ENCODE measurements around the gene TPST2. TPM values are rescaled to one million over a fixed set of nuclear protein-coding genes. Genes with fewer than 3 reads are reported as not detected.

The TPST2 gene
- total RNA-seq (10 to 100 TPM; 30.5 to 55.2 (median 36.9) TPM), polyA plus RNA-seq (27.6 TPM)
- long read RNA-seq, donor 1, full-length matches to known transcripts, result 147 of 176 reads
- long read RNA-seq, donor 1, partial matches to known transcripts, result 14 of 176 reads
- long read RNA-seq, donor 1, other reads (novel, unspliced or antisense), result 15 of 176 reads
- long read RNA-seq, donor 2, full-length matches to known transcripts, result 46 of 54 reads
- long read RNA-seq, donor 2, partial matches to known transcripts, result 4 of 54 reads
- long read RNA-seq, donor 2, other reads (novel, unspliced or antisense), result 4 of 54 reads
- long read RNA-seq, donor 3, full-length matches to known transcripts, result 390 of 482 reads
- long read RNA-seq, donor 3, partial matches to known transcripts, result 42 of 482 reads
- long read RNA-seq, donor 3, other reads (novel, unspliced or antisense), result 50 of 482 reads
- long read RNA-seq, donor 4, full-length matches to known transcripts, result 68 of 84 reads
- long read RNA-seq, donor 4, partial matches to known transcripts, result 2 of 84 reads
- long read RNA-seq, donor 4, other reads (novel, unspliced or antisense), result 14 of 84 reads

GRCh38 chr22:26589845-26590736 is at the start of gene TPST2:
Gene TPST2, minus strand, starts transcription at chr22:26590132. Its CDS starts 48,502 bp downstream, at chr22:26541630.
- peaks cover 7% of the 10 kb centered on the region for H3K4me1 ChIP-seq (ENCODE audit: control insufficient read depth, insufficient read depth, low read length)
- WGBS, result under 1% methylated on average over 72 of the region's 72 CpGs

DNA sequence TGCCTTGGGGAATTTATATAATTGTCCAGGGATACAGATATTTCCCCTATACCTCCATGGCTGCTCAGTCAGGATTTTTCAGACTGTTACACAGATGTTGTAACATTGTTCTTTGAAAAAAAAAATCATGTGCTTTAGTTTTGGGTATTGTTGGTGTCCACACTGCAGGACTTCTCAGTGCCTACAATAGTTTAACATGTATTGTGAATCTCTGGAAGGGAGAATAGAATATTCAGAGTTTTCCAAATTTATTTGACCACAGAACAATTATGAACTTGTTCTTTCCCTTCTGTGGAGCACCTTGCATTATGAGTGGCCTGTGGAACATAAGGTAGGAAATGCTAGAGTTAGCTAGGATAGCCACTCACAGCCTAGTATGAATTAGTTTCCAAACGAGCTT is 46.4 kb upstream of the TPST2 start:
- no peak for DNase-seq
- Histone ChIP-seq H3K4me3 (ENCODE audit: low read length) (no peak overlapping the region), H3K27ac (ENCODE audit: low read length) (no peak overlapping the region), H3K27me3 (ENCODE audit: control insufficient read depth, insufficient read depth) (no peaks in the 10 kb centered on the region), H3K4me1 (ENCODE audit: control insufficient read depth, insufficient read depth, low read length) (peaks cover 2% of the 10 kb centered on the region), H3K9me3 (ENCODE audit: control insufficient read depth, low read length) (no peaks in the 10 kb centered on the region)
- WGBS, result 42% methylated on average over 1 of the region's 1 CpG
- no peak for ATAC-seq
- intact Hi-C loops (cut with DNase I), result no loop called here

More at GRCh38 chr22:26589845-26590736, at the start of gene TPST2:
- no peaks in the 10 kb centered on the region for H3K9me3 ChIP-seq (ENCODE audit: control insufficient read depth, low read length)
- peak within 1 kb of the TSS; percentile 92 for H3K27ac ChIP-seq (ENCODE audit: low read length)
- H3K4me3 ChIP-seq (ENCODE audit: low read length), result peak within 1 kb of the TSS; percentile 100
- intact Hi-C loops (cut with DNase I), result loop anchor here in 3 of 4 donors (5.0 to 10.0 kb wide), 3 partner anchors 65 to 88 kb away; partner anchors contain the start of gene TFIP11 (in 1 of the 3)
- DNase-seq, result peak; percentile 80 to 93 (median 92)
- peak; percentile 93 to 95 for ATAC-seq
- H3K27me3 ChIP-seq (ENCODE audit: control insufficient read depth, insufficient read depth), result no peaks in the 10 kb centered on the region

DNA sequence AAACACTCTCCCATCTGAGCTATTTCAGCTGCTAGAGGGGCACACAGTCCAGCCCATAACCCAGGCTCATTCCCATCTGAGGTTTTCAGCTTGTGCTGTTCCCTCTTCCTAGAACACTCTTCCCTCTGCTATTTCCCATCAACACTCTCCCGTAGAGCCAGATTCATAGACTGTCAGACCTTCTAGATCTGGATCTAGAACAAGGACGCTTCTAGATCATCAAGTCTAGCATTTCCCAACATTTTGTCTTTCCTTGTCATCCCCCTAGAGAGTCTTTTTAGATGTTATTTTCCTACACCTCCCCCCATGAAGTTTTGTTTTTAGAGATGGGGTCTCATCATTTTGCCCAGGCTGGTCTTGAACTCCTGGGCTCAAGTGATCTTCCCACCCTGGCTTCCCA is 45.2 kb upstream of the TPST2 start:
- no peak for ATAC-seq
- intact Hi-C loops (cut with DNase I), result no loop called here
- Histone ChIP-seq H3K9me3 (ENCODE audit: control insufficient read depth, low read length) (peaks cover 2% of the 10 kb centered on the region), H3K4me3 (ENCODE audit: low read length) (no peak overlapping the region), H3K27ac (ENCODE audit: low read length) (no peak overlapping the region), H3K4me1 (ENCODE audit: control insufficient read depth, insufficient read depth, low read length) (peaks cover 2% of the 10 kb centered on the region), H3K27me3 (ENCODE audit: control insufficient read depth, insufficient read depth) (no peaks in the 10 kb centered on the region)
- 80% methylated on average over 2 of the region's 2 CpGs for WGBS
- DNase-seq, result no peak

DNA sequence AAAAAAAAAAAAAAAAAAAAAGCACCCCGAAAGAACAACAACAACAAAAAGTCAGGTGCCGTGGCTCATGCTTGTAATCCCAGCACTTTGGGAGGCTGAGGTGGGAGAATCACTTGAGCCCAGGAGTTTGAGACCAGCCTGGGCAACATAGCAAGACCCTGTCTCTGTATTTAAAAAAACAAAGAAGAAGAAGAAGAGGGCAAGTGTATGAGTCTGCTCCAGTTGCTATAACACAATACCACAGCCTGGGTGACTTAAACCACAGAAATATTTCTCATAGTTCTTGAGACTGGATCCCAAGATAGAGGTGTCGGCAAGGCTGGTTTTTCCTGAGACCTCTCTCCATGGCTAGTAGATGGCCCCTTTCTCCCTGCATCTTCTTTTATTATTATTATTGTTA is 44.3 kb upstream of the TPST2 start:
- Histone ChIP-seq H3K27ac (ENCODE audit: low read length) (no peak overlapping the region), H3K4me3 (ENCODE audit: low read length) (no peak overlapping the region), H3K9me3 (ENCODE audit: control insufficient read depth, low read length) (peaks cover 2% of the 10 kb centered on the region), H3K4me1 (ENCODE audit: control insufficient read depth, insufficient read depth, low read length) (peaks cover 2% of the 10 kb centered on the region), H3K27me3 (ENCODE audit: control insufficient read depth, insufficient read depth) (no peaks in the 10 kb centered on the region)
- ATAC-seq (no peak), DNase-seq (no peak)
- intact Hi-C loops (cut with DNase I), result no loop called here
- 96% methylated on average over 3 of the region's 3 CpGs for WGBS

GRCh38 chr22:26632422-26633155 is 42.7 kb upstream of the TPST2 start:
- DNase-seq (no peak), ATAC-seq (peak; percentile 81 to 96)
- Histone ChIP-seq H3K9me3 (ENCODE audit: control insufficient read depth, low read length) (peaks cover 2% of the 10 kb centered on the region), H3K27ac (ENCODE audit: low read length) (peak overlapping the region; percentile 58), H3K27me3 (ENCODE audit: control insufficient read depth, insufficient read depth) (no peaks in the 10 kb centered on the region), H3K4me3 (ENCODE audit: low read length) (no peak overlapping the region), H3K4me1 (ENCODE audit: control insufficient read depth, insufficient read depth, low read length) (peaks cover 2% of the 10 kb centered on the region)
- WGBS, result 47% methylated on average over 8 of the region's 8 CpGs
- intact Hi-C loops (cut with DNase I), result no loop called here

GRCh38 chr22:26631282-26631681 is 41.4 kb upstream of the TPST2 start:
- Histone ChIP-seq H3K9me3 (ENCODE audit: control insufficient read depth, low read length) (peaks cover 2% of the 10 kb centered on the region), H3K27ac (ENCODE audit: low read length) (peak overlapping the region; percentile 13), H3K4me1 (ENCODE audit: control insufficient read depth, insufficient read depth, low read length) (peaks cover 2% of the 10 kb centered on the region), H3K27me3 (ENCODE audit: control insufficient read depth, insufficient read depth) (no peaks in the 10 kb centered on the region), H3K4me3 (ENCODE audit: low read length) (no peak overlapping the region)
- intact Hi-C loops (cut with DNase I), result no loop called here
- ATAC-seq, result no peak
- no peak for DNase-seq
- 98% methylated on average over 4 of the region's 4 CpGs for WGBS

DNA sequence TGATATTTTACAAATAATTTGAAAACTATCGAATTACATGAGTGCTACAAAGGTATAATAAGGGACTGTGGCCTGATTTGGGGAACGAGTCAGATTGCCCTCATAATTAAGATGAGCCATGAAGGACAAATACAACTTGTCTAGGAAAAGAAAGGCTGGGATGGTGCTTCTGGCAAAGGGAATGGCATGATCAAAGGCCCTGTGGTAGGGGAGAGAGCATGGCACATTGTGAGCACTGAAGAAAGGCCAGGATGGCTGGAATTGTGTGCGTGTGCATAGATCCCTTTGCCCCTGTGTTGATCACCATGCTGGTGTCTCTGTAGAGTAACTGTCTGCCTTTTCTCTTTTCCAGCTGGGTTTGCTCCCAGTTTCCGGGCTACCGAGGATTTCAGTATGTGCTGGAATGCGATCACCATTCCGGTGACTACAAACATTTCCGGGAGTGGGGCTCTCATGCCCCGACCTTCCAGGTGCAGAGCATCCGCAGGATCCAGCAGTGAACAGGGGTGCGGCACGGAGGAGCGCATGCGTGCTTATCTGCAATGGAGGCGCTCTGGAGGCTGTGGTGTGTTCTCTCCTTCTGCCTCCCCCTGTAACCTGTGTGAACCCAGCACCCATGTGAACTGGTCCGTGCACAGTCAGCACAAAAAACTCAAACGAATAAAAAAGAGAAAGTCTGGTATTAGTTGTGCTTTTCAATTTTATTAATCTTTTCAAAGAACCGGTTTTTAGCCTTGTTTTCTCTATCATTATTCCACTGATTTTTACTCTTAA is 40.2 kb upstream of the TPST2 start:
- Histone ChIP-seq H3K4me3 (ENCODE audit: low read length) (no peak overlapping the region), H3K27ac (ENCODE audit: low read length) (no peak overlapping the region), H3K4me1 (ENCODE audit: control insufficient read depth, insufficient read depth, low read length) (peaks cover 2% of the 10 kb centered on the region), H3K27me3 (ENCODE audit: control insufficient read depth, insufficient read depth) (no peaks in the 10 kb centered on the region), H3K9me3 (ENCODE audit: control insufficient read depth, low read length) (peaks cover 2% of the 10 kb centered on the region)
- DNase-seq (no peak), ATAC-seq (no peak)
- intact Hi-C loops (cut with DNase I), result no loop called here
- 91% methylated on average over 18 of the region's 18 CpGs for WGBS

DNA sequence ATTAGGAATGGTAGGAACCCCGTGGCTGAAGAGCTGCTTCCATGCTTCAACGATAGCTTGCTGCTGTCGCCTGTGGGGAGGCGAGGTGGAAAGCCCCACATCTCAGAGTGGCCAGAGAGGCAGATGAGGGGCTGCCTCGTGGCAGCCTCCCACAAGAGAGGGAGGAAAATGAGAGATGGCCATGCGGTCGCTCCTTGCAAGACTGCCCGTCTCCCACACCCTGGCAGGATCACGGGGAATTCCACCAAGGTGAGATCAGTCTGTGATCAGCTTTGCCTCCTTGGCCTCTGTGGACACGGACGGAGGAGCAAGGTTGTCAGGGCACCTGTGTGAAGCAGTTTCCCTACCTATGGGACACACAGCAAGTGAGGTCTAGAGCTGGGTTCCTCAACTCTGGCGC is 34.9 kb upstream of the TPST2 start:
- H3K9me3 ChIP-seq (ENCODE audit: control insufficient read depth, low read length), result no peaks in the 10 kb centered on the region
- DNase-seq (no peak), ATAC-seq (no peak)
- WGBS, result 87% methylated on average over 12 of the region's 12 CpGs
- H3K4me3 ChIP-seq (ENCODE audit: low read length), result no peak overlapping the region
- intact Hi-C loops (cut with DNase I), result no loop called here
- H3K4me1 ChIP-seq (ENCODE audit: control insufficient read depth, insufficient read depth, low read length), result no peaks in the 10 kb centered on the region
- no peak overlapping the region for H3K27ac ChIP-seq (ENCODE audit: low read length)
- H3K27me3 ChIP-seq (ENCODE audit: control insufficient read depth, insufficient read depth), result no peaks in the 10 kb centered on the region

GRCh38 chr22:26623984-26624383 is 34.1 kb upstream of the TPST2 start:
- intact Hi-C loops (cut with DNase I), result no loop called here
- Histone ChIP-seq H3K27ac (ENCODE audit: low read length) (no peak overlapping the region), H3K4me3 (ENCODE audit: low read length) (no peak overlapping the region), H3K9me3 (ENCODE audit: control insufficient read depth, low read length) (no peaks in the 10 kb centered on the region), H3K4me1 (ENCODE audit: control insufficient read depth, insufficient read depth, low read length) (no peaks in the 10 kb centered on the region), H3K27me3 (ENCODE audit: control insufficient read depth, insufficient read depth) (no peaks in the 10 kb centered on the region)
- 95% methylated on average over 1 of the region's 1 CpG for WGBS
- DNase-seq (no peak), ATAC-seq (no peak)

GRCh38 chr22:26621663-26622062 is 31.7 kb upstream of the TPST2 start, which contains the start of gene CRYBA4:
Gene CRYBA4, plus strand, starts transcription at chr22:26621963. Its CDS starts 634 bp downstream, at chr22:26622597.
- DNase-seq (no peak), ATAC-seq (no peak)
- intact Hi-C loops (cut with DNase I), result no loop called here
- Histone ChIP-seq H3K4me1 (ENCODE audit: control insufficient read depth, insufficient read depth, low read length) (no peaks in the 10 kb centered on the region), H3K27ac (ENCODE audit: low read length) (no peak within 1 kb of the TSS), H3K27me3 (ENCODE audit: control insufficient read depth, insufficient read depth) (no peaks in the 10 kb centered on the region), H3K4me3 (ENCODE audit: low read length) (no peak within 1 kb of the TSS), H3K9me3 (ENCODE audit: control insufficient read depth, low read length) (no peaks in the 10 kb centered on the region)
- WGBS, result 59% methylated on average over 7 of the region's 7 CpGs

Data from right cardiac atrium (tissue), 5 donors.